Urothelium cell line (cell line): Measurements from ENCODE around the gene FCN3.
A peak's percentile ranks its signal among the peaks of the same experiment; 100 is the strongest.
"Not testable (repeated sequence)": the region's sequence is repeated elsewhere in the genome, so short reads cannot be mapped to it uniquely, and the experiment has no call there.

Source experiments
- DNase-seq: peaks from one replicate; pipeline ENCODE4 v3.0.0; 2011; ENCODE audit warnings: low spot score, mixed read lengths
- FAIRE-seq: peaks from 2 replicates; lab custom pipeline; 2011; peaks lifted over from hg19 to GRCh38; lab: Jason Lieb, UNC

The FCN3 gene

DNA sequence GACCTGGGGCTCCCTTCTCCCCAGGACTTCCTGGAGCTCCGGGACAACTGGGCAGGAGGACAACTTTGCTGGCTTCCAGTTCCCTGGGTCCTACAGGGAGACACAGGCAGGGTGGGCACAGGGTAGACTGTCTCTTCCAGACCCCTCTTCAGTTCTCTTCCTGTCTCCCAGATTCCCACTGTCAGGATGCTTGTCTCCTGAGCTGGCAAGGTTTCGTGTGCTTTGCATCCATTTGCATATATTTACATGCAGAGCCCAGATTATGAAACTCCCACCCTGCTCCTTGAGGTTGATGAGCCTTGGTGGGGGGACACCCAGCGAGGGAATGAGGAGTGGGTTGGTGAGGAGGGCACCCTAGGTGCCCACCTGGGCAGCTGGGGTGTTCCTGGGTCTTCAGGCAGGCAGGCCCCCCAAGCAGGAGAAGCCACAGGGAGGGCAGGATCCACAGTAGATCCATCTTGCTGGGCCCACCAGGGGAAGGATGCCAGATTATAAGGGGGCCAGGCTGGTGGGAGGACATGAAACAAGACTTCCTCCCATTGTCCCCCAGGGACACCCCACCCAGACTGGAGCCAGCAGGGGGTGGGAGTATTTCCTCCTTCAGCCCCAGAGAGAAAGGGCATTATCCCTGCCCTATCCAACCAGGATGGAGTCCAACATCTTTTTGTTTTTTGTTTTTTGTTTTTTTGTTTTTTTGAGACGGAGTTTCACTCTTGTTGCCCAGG, at the start of gene FCN3:
TSS of gene FCN3 (minus strand) at position 463 of the 725 bp plus-strand sequence. CDS start at position 457, 6 bp downstream.
- no peak for DNase-seq
- no peak for FAIRE-seq

DNA sequence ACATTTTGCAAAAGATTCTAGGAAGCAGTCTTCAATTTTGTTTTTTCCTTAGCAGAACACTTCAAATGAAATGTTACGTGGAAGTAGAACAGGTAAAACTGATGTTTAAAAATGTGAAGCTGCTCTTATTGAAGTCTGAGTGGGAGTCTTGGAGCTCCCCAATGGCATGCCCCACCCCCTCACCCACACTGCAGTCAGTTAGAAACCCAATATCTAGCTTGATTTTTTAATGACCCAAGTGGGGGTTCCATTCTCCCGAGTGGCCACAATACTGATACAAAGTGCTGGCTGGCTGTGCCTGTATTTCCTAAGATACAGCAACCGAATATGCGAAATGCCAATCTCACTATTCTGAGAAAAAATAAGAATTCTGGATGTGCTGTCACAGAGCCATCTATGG, 49.1 kb upstream of the FCN3 start:
- no peak for DNase-seq
- no peak for FAIRE-seq

DNA sequence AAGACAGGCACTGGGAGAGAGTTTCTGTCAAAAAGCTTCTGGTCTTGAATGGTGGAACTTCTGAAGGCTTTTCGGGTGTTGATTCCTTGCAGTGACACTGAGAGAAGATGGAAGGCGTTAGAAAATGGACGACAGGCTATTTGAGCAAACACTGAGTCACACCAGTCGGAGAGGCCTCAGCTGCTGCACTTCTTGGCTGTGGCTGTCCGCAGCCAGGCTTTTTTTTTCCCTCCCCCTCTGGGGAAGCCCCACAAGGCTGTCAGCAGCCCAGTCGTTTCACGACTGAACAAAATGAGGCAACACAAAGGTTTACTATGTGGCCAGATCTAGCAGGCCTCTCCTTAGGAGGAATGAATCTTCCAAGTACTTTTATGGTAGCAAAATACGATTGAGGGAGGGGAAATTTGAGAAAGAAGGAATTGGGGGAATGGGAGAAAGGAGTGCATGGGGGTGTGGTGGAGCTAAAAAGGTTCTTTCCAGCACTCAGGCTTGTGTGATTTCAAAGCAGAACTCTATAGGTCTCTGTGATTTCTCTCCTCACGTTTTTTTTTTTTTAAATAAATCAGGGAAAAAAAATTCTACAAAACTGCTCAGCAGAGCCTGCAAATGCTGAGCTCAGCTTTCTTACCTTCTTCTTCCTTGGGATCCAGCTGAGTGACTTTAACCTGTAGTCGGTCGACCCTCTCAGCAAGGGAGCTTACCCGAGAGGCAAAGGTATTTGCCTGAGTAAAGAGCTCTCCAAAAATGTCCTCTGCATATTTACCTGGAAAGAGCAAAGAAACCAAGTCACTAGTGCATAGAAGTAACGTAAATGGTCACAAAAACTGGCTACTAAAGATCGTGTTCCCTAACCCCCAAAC, 43.9 kb upstream of the FCN3 start:
- FAIRE-seq (no peak), DNase-seq (no peak)

DNA sequence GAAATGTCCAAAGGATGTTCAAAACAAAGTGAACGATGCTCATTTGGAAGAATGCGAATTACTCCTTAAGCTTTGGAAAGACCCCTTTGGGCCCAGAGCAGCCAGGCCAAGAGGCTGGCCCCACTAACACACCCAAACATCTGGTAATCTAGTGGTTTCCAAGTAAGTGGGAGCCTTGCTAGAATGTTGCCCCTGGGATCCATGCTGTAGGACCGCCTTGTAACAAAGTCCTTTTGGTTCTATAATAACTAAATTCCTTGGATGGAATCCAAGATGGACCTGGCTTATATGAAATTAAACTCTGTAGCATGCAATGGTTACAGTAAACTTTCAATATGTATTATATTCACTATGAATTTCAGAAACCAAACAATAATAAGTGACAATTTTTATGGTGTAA, 43.1 kb upstream of the FCN3 start:
- DNase-seq = no peak
- no peak for FAIRE-seq

DNA sequence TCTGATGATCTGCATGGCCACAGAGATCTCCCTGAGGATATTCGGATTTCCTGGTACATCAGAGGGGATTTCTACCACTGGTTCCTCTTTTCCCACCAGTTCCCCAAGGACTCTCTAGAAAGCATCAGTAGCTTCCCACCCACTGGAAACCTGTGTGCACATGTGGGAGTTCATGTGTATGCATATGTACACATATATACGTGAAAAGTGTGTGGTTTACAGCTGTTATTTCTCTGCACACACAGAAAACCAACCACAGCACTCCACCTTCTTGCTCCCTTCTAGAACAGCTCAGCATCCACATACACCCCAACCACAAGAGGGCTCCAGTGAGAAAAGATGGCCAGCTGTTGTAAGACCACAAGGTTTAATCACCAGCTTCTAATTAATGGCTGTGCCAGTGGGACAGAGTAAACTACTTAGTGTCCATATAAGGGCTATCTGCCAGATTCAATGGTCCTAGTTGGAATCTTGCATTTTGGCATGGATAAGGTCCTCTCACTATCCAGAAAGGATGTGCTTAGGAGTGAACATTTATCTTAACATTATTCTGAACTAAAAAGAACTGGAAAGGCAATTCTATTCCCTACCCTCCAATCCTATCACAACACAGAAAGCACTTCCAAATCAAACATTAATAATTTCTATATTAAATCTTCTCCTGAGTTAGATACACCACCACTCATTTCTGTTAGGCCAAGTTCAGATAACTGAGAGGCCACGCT, 41.9 kb upstream of the FCN3 start:
- FAIRE-seq (no peak), DNase-seq (peak; percentile 40)

DNA sequence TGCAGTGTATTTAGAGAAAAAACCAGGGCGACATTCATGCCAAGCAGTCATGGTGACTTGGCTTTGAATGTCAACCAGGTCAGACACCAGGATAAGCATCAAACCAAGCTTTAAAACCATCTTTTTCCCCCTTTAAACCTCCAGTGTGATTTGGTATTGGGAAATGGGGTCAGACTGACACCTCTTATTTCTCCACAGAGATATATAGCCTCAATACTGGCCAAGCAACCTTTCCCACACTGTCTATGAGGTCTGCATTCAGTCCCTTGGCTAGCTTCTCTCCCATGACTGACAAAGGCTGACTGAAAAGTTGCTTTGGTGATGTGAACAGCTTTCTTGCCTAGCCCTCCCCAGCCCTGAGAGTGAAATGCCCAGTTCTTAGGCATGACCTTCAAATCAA, 39.5 kb upstream of the FCN3 start:
- no peak for DNase-seq
- no peak for FAIRE-seq

DNA sequence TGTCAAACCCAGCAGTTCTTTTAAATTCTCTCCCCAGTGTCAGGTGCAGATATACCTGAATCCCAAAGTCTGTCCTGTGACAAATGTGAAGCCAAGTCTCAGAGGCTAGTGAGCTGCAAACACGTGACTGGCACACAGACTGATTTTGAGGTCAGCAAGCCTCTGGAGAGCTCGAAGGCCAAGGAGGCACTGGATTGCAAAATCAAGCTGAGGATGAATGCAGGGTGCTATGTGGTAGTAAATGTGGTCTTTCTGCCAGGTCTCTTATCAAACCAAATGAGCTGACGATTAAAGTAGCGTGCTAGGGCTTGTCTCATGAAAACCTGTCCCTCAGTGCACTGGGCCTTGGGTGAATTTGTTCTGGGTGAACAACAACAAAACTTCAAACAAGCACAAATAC, 38.4 kb upstream of the FCN3 start:
- FAIRE-seq = no peak
- DNase-seq = no peak

DNA sequence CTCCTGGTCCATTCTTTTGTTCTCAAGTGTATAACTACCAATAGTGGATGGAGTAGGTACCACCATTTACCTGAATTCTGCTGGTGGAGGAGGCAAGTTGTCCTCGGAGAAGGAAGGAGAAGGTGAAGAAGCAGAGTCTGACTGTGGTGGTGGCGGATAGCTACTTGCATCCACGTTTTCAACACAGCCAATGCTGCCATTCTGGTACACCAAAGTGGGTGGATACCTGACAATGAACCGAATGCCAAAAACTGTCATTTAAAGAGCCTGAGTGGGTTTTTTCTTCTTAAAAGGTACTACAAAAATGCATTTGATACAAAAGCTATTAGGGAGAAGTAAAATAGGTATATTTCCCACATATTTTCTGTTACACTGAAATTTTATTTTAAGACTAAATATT, 37.9 kb upstream of the FCN3 start:
- FAIRE-seq = no peak
- DNase-seq = no peak

DNA sequence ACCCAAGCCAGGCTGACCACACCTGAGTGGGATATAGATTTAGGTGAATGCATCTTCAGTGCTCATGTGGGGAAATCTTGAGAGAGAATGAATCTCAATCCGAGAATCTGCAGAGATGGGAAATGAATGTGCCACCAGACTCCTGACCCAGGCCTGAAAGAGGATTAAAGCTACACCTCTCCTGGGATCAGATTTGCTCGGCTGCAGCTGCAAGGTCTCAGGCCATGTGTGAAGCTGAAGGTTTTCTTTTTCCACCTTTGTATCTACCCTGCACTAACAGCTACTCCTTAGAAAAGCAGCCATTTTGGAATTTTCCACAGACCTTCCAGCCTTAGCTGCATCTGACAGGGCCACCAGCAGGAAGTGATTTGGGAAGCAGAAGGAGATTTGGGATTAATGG, 36.1 kb upstream of the FCN3 start:
- FAIRE-seq = no peak
- no peak for DNase-seq

DNA sequence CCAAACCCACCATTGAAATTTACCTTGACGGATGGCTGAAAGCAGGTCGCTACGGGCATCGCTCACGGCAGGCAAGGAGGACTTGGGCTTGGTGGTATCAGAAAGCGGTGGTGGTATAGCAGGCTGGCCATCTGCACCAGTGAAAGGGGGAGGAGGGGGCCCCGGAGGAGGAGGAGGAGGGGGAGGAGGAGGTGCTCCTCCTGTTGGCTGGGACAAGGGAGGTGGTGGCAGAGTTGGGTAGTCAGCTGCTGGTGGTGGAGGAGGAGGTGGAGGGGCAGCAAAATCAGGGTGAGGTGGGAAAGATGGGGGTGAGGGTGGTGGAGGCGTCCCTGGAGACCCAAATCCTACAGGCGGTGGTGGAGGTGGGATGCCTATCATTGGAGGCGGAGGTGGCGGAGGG, 35.0 kb upstream of the FCN3 start:
- no peak for DNase-seq
- FAIRE-seq = no peak

DNA sequence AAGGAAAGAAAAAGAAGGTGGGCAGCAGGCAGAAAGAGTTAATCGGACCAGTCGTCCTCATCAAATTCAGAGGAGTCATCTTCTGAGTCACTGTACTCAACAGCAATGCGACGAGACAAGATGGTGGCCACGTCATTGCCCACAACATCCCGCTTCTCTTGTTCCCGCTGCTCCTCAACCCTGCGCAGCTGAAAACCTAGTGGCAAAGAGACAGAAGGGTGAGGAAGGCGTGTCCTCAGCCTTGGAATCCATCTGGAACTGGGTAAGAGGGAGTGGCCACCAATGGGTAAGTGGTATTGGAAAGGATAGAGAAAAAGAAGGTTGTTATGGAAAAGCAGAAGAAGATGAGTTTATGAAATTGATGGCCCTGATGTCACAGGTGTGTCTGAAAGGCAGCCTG, 33.5 kb upstream of the FCN3 start:
- FAIRE-seq = no peak
- DNase-seq = no peak

DNA sequence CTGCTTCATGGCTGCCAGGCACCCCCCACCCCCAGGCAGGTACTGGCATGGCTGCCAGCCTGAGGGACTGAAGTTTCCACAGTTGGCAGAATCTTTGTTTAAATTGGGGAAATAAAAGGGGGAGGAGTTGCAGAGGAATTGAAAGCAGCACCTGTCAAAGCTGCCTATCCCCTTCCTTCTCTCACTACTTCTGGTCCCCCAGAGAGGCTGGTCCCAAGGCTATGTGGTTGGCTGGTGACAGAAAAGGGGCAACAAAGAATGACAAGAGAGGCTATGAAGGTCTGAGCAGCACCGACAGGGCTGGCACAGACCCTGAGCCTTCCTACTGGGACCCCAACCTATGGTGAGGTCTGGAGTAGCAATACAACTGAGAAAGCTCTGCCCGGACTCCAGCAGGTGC, 32.2 kb upstream of the FCN3 start:
- FAIRE-seq, DNase-seq: not testable (repeated sequence)

DNA sequence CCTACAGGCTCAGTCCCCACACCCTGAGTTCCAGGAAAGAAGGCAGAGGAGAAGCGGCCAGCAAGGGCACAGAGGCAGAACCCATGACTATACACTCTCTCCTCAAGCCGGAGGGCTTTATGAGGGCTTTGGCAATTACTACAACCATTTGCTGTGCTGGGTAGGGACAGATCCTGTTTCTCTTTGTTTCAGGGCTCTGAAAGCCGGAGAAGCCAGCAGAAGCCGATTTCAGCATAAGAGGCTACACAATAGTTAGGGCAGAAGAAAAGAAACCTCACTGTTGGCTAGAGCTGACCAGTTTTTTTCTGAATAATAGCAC, 31.7 kb upstream of the FCN3 start:
- DNase-seq (no peak), FAIRE-seq (no peak)

DNA sequence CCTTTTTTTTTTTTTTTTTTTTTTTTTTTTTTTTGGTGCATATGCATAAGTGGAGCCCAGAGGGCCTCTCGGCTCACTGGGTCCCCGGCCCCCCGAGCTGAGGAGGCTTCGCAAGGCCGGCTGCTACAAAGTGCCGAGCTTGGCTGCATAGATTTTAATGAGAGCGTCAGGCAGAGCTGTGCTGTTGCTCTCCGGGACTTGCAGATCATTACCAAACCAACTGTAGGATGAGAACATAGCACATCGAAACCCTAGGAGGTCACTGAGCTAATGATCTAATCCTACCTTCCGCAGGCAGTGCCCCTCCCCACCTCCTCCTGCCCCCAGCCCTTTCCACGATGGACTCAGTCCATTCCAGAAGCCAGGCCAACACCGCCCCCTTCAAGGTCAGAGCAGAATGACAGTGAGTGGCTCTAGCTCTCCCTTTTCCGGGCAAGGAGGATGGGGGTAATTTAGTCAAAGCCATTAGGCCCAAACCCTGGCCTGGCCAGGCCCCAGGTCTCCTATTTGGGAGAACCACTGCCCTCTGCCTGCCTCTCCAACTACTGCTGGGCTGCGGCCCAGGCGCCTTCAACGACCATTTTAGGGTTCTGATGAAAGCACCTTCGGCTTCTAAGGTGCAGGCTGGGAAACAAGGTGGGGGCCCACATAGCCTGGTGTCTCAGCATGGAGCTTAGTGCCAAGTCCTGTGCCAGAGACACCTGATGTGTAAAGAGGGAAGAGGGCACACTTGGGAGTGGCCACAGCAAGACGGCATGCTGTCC, 31.2 kb upstream of the FCN3 start:
- not testable (repeated sequence) for FAIRE-seq, DNase-seq

DNA sequence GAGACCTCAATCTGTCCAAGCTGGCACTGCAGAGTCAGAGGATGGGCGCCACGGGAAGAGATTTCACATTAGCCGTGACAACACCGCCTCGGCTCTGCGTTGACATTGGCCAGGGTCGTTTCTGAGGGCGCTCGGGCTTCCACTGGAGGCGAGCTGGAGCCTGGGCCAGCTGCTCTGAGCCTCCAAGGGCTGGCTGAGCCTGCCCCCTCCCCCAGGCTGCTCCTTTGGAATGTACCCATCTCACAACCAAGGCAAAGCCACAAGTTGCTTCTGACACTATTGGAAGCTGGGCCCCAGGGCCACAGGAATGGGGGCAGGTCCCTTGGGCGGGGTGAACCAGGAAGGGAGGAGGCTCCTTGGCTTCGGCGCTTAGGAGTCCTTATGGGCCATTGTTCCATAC, 30.4 kb upstream of the FCN3 start:
- FAIRE-seq (no peak), DNase-seq (peak; percentile 40)

DNA sequence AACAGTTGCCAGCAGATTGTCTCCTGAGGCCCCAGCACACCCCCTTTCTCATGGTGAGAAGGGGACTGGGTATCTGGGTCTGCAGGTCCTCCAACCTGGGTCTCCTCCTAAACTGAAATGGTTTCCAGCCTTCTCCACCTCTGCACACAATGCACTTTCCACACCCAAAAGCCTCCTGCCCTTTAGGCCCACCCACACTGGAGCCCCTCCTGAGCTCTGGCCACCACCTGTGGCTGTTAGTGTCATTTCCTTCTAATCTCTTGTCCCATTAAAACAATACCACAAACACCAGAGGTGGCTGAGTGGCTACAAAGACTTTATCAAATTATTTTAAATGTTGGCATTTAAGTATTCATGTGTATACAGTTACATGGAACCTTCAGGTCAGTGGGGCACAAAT, 29.3 kb upstream of the FCN3 start:
- FAIRE-seq = no peak
- no peak for DNase-seq

DNA sequence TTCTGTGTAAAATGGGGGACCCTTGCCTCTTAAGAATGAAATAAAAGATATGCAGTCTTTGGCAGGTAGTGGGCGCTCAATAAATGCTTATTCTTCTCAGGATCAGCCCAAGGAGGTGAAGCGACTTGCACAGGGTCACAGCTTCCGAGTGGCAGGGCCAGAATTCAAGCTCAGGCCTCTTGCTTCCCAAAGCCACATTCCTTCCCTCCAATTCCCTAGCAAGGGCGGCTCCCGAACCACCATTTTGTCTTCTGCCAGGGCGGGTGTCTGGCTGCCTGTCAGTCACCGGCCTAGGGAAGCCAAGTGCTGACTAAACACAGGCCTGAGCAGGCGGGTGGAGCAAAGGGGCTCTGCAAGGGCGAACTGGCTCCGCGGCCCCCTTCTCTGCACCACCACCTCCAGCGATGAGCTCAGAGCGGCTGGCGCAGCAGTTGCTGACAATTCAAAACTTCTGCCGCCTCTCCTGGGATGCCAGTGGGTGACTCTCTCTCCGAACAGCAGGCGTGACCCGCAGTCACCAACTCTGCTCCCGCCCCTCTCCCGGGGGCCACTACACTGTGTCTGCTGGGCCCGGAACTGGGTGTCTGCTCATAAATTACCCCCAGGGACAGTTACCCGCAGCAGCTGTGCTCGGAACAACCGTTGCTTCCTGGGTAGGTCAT, 28.6 kb upstream of the FCN3 start:
- no peak for FAIRE-seq
- no peak for DNase-seq

DNA sequence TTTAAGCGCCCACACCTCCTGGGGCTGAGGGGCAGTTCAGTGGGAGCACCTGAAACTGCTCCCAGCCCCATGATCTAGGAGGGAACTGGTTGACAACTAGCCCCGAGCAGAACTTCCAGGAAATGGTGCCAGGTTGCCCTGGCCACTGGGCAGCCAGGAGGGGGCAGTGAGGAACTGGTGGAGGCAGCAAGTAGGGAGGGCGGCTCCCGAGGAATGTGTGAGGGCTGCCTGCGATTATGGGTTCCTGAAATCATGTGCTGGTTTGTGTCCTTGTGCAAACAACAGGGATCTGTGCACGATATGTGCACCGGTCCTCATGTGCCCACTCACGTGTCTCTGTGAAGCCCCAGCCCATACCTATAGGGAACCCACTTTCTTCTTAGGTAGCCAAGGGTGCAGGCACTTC, 27.7 kb upstream of the FCN3 start:
- no peak for FAIRE-seq
- DNase-seq = peak; percentile 36

DNA sequence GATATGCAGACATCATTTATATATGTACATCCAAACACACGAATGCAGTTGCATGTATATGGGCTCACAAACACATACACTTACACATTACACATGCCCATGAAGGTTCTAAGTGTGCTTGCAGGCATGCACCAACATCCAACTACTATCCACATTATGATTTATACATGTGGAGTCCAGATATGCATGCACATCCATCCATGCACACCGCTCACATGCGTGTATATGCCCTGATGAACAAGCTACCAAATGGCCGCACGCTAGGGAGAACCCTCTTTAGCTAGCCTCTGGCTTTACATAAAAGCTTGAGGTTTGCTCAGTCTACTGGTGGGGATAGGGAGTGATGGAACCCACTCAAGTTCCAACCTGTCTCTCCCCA, 26.3 kb upstream of the FCN3 start:
- DNase-seq = no peak

DNA sequence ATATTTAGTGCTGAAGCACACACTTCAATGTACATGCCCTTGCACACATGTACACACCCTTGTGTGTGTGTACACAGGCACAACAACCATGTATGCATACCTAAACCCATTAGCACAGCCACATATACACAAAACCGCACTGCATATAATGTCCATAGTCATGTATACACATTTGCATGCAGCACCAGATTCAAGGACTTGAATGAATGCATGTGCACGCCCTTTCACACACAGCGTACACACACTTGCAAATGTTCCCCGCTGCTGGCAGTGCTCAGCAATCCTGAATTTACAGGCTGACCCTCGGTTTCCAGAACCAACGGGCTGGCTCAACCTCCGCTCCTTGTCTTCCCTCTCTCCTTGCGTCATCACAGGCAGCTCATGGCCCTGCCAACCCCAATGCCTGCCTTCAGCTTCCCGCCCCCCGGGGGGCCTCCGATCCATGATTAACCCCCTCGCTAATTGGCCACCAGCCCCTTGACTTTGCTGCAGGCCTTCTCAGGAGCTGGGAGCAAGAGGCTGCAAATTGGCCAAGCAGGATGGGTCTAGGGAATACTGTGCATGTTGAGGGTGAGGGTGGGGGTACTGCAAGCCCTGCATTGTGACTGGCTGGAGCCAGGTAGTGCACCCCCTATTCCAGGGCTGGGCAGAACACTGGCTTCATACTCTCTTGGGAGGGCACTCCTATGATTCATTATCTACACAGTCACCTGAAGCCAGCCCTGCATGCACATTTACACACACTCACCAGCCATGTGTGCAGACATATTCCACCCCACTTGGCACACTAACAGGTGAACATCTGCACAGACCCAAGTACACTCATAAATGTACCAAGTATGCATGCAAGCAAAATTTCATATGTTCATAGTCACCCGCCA, 25.7 kb upstream of the FCN3 start:
- FAIRE-seq (no peak), DNase-seq (no peak)

More for the DNA sequence above, 26.3 kb upstream of the FCN3 start:
- FAIRE-seq = no peak
